SK-N-MC (cell line): ENCODE data around the gene CCDC71.

Source experiments
- DNase-seq: peaks from one replicate; pipeline ENCODE4 v3.0.0-alpha.2; 2011; ENCODE audit warnings: low read depth, low spot score
- H3K27ac ChIP-seq: fragments of 200-600 bp; sonication (generic); 2 replicates; pipeline ENCODE4 v1.5.1; 2016; ENCODE audit warnings: mixed run types
- H3K36me3 ChIP-seq: fragments of 200-600 bp; sonication (generic); 2 replicates; pipeline ENCODE4 v1.6.1; 2017; ENCODE audit warnings: antibody characterized with exemption, low read length, mixed read lengths; ENCODE audit not compliant: insufficient read depth
- H3K4me3 ChIP-seq: fragments of 200-600 bp; sonication (generic); 2 replicates; pipeline ENCODE4 v1.5.1; 2016
- H3K9ac ChIP-seq: fragments of 200-600 bp; sonication (generic); 2 replicates; pipeline ENCODE4 v1.8.0; 2017; ENCODE audit warnings: mixed run types, mixed read lengths; ENCODE audit not compliant: insufficient read length
- H3K9me3 ChIP-seq: fragments of 200-600 bp; sonication (generic); 2 replicates; pipeline ENCODE4 v1.6.1; 2017; ENCODE audit warnings: low read depth, mild to moderate bottlenecking, antibody characterized with exemption, low read length, moderate library complexity, mixed read lengths
- EZH2 ChIP-seq: fragments of 200-600 bp; sonication (generic); IDR thresholded peaks from one replicate; pipeline ENCODE4 v1.6.1; 2017; ENCODE audit warnings: antibody characterized with exemption
- FOXP2 ChIP-seq: optimal IDR thresholded peaks from 2 replicates; pipeline ENCODE3; 2011; ENCODE audit warnings: mild to moderate bottlenecking, moderate library complexity; ENCODE audit not compliant: insufficient read depth; ENCODE audit errors: extremely low read length, control extremely low read depth
- POLR2AphosphoS5 ChIP-seq: IDR thresholded peaks from 2 replicates; pipeline ENCODE4 v1.6.1; 2012; ENCODE audit warnings: mild to moderate bottlenecking, low read depth, low read length, borderline replicate concordance

CCDC71 gene

GRCh38 chr3:49183873-49184272, 17.7 kb upstream of the CCDC71 start:
- Histone ChIP-seq H3K9me3 (no peaks in the 10 kb centered on the region), H3K36me3 (no peaks in the 10 kb centered on the region), H3K4me3 (no peak overlapping the region), H3K9ac (no peak overlapping the region), H3K27ac (no peak overlapping the region)
- TF ChIP-seq POLR2AphosphoS5 = no peak
- TF ChIP-seq FOXP2 = no peak
- TF ChIP-seq EZH2 = no peak
- DNase-seq = no peak

- H3K9ac ChIP-seq = no peak overlapping the region
- no peaks in the 10 kb centered on the region for H3K36me3 ChIP-seq
- no peak for TF ChIP-seq POLR2AphosphoS5
- TF ChIP-seq FOXP2 = no peak
- no peak for TF ChIP-seq EZH2
- H3K9me3 ChIP-seq = no peaks in the 10 kb centered on the region
- DNase-seq = no peak
- no peak overlapping the region for H3K27ac ChIP-seq
- no peak overlapping the region for H3K4me3 ChIP-seq
These were observed 16.6 kb upstream of the CCDC71 start for GRCh38 chr3:49182682-49183081.

GRCh38 chr3:49181351-49181750, 15.2 kb upstream of the CCDC71 start:
- TF ChIP-seq POLR2AphosphoS5 (no peak), FOXP2 (no peak), EZH2 (no peak)
- Histone ChIP-seq H3K9me3 (no peaks in the 10 kb centered on the region), H3K4me3 (no peak overlapping the region), H3K36me3 (no peaks in the 10 kb centered on the region), H3K27ac (no peak overlapping the region), H3K9ac (no peak overlapping the region)
- DNase-seq = no peak

GRCh38 chr3:49180116-49180515, 14.0 kb upstream of the CCDC71 start:
- no peak overlapping the region for H3K9ac ChIP-seq
- no peak overlapping the region for H3K4me3 ChIP-seq
- no peak for TF ChIP-seq POLR2AphosphoS5
- no peak for TF ChIP-seq EZH2
- TF ChIP-seq FOXP2 = no peak
- no peaks in the 10 kb centered on the region for H3K9me3 ChIP-seq
- no peaks in the 10 kb centered on the region for H3K36me3 ChIP-seq
- DNase-seq = no peak
- no peak overlapping the region for H3K27ac ChIP-seq

GRCh38 chr3:49177073-49177472, 10.9 kb upstream of the CCDC71 start:
- no peak for DNase-seq
- H3K27ac ChIP-seq = no peak overlapping the region
- TF ChIP-seq FOXP2 (no peak), EZH2 (no peak), POLR2AphosphoS5 (no peak)
- H3K9me3 ChIP-seq = no peaks in the 10 kb centered on the region
- no peak overlapping the region for H3K9ac ChIP-seq
- H3K4me3 ChIP-seq = no peak overlapping the region
- no peaks in the 10 kb centered on the region for H3K36me3 ChIP-seq

- Histone ChIP-seq H3K27ac (no peak overlapping the region), H3K9me3 (no peaks in the 10 kb centered on the region), H3K36me3 (no peaks in the 10 kb centered on the region), H3K4me3 (no peak overlapping the region), H3K9ac (no peak overlapping the region)
- no peak for TF ChIP-seq EZH2
- no peak for TF ChIP-seq FOXP2
- TF ChIP-seq POLR2AphosphoS5 = no peak
- DNase-seq = no peak
These were observed 9.4 kb upstream of the CCDC71 start for GRCh38 chr3:49175530-49175929.

GRCh38 chr3:49174397-49174985, 8.4 kb upstream of the CCDC71 start:
- Histone ChIP-seq H3K4me3 (no peak overlapping the region), H3K9ac (no peak overlapping the region), H3K27ac (no peak overlapping the region), H3K9me3 (no peaks in the 10 kb centered on the region), H3K36me3 (no peaks in the 10 kb centered on the region)
- no peak for TF ChIP-seq FOXP2
- no peak for TF ChIP-seq POLR2AphosphoS5
- TF ChIP-seq EZH2 = no peak
- no peak for DNase-seq

- H3K4me3 ChIP-seq = no peak overlapping the region
- no peaks in the 10 kb centered on the region for H3K36me3 ChIP-seq
- H3K9me3 ChIP-seq = no peaks in the 10 kb centered on the region
- no peak overlapping the region for H3K27ac ChIP-seq
- no peak overlapping the region for H3K9ac ChIP-seq
- no peak for TF ChIP-seq FOXP2
- TF ChIP-seq EZH2 = no peak
- TF ChIP-seq POLR2AphosphoS5 = no peak
- no peak for DNase-seq
These were observed 7.7 kb upstream of the CCDC71 start for GRCh38 chr3:49173792-49174170.

- Histone ChIP-seq H3K36me3 (no peaks in the 10 kb centered on the region), H3K27ac (no peak overlapping the region), H3K9ac (no peak overlapping the region), H3K9me3 (no peaks in the 10 kb centered on the region), H3K4me3 (no peak overlapping the region)
- DNase-seq = no peak
- TF ChIP-seq FOXP2 (no peak), EZH2 (no peak), POLR2AphosphoS5 (no peak)
These were observed 7.1 kb upstream of the CCDC71 start for GRCh38 chr3:49173116-49173791.
